GM10266 (cell line): Measurements from ENCODE around the gene OSBPL3.
A peak's percentile ranks its signal among the peaks of the same experiment; 100 is the strongest.

ENCODE experiments used
- DNase-seq: peaks from one replicate; pipeline ENCODE4 v3.0.0; 2012; ENCODE audit errors: extremely low spot score
- CTCF ChIP-seq: IDR thresholded peaks from 2 replicates; pipeline ENCODE4 v1.5.1; 2012; ENCODE audit warnings: mild to moderate bottlenecking, low read depth; ENCODE audit not compliant: control insufficient read depth, insufficient read depth; ENCODE audit errors: missing control alignments

OSBPL3 gene

GRCh38 chr7:24836084-24836483 lies 143.9 kb downstream of the OSBPL3 start:
- no peak for TF ChIP-seq CTCF
- peak; percentile 17 for DNase-seq

GRCh38 chr7:24835643-24836042 lies 144.3 kb downstream of the OSBPL3 start:
- TF ChIP-seq CTCF: no peak
- no peak for DNase-seq

GRCh38 chr7:24834128-24834798 lies 145.7 kb downstream of the OSBPL3 start:
- DNase-seq: peak; percentile 21

GRCh38 chr7:24833549-24833948 lies 146.4 kb downstream of the OSBPL3 start:
- no peak for DNase-seq
- TF ChIP-seq CTCF: no peak

More at GRCh38 chr7:24834128-24834798, 145.7 kb downstream of the OSBPL3 start:
- TF ChIP-seq CTCF: no peak

GRCh38 chr7:24831240-24831639 lies 148.7 kb downstream of the OSBPL3 start:
- TF ChIP-seq CTCF: no peak
- DNase-seq: no peak

- no peak for TF ChIP-seq CTCF
These were observed 149.4 kb downstream of the OSBPL3 start for GRCh38 chr7:24830440-24831050.

GRCh38 chr7:24829787-24830186 lies 150.2 kb downstream of the OSBPL3 start:
- TF ChIP-seq CTCF: no peak
- no peak for DNase-seq

More at GRCh38 chr7:24830440-24831050, 149.4 kb downstream of the OSBPL3 start:
- DNase-seq: no peak
